Stimulated activated CD4-positive, alpha-beta T cell treated with anti-CD3 and anti-CD28 coated beads, Interleukin-4, amount 100 ng/mL, for 1 hour (primary cell): ENCODE measurements around the gene BSDC1.
"Not testable (repeated sequence)": the region's sequence is repeated elsewhere in the genome, so short reads cannot be mapped to it uniquely, and the experiment has no call there.

Experiments
- DNase-seq: peaks from one replicate; pipeline ENCODE4 v3.0.0-alpha.2; 2020

Gene BSDC1

GRCh38 chr1:32356478-32356877 is 37.8 kb downstream of the BSDC1 start:
- no peak for DNase-seq

GRCh38 chr1:32355778-32356177 is 38.5 kb downstream of the BSDC1 start:
- DNase-seq = not testable (repeated sequence)

DNA sequence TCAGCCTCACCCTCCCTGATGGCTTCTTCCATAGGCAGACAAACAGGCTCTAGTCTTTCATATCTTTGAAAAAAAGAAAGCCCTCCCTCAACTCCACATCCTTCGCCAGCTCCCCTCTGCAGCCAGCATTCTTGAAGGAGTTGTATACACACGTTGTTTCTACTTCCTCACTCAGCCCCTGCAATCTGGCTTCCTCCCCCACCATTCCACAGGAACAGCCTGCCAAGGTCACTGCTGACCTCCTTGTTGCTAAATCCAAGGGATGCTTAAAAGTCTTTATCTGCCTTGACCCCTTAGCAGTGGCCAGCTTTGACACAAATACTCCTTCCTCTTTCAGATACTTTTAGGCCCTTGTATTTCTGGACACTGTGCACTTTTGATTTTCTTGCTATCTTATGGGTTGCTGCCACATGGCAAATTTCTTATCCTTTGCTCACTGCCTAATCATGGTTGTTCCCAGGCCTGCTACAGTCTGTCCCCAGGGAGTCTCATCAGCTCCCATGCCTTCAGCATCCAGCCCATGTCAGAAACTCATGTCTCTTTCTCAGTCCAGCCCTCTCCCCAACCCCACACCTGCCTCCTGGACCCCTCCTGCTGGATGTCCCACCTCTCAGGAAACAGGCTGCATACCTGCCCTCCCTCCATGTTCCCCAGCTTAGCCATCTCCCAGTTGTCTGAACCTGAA is 40.2 kb downstream of the BSDC1 start:
- DNase-seq = no peak

- no peak for DNase-seq
Observed at GRCh38 chr1:32353431-32353830, 40.8 kb downstream of the BSDC1 start.

DNA sequence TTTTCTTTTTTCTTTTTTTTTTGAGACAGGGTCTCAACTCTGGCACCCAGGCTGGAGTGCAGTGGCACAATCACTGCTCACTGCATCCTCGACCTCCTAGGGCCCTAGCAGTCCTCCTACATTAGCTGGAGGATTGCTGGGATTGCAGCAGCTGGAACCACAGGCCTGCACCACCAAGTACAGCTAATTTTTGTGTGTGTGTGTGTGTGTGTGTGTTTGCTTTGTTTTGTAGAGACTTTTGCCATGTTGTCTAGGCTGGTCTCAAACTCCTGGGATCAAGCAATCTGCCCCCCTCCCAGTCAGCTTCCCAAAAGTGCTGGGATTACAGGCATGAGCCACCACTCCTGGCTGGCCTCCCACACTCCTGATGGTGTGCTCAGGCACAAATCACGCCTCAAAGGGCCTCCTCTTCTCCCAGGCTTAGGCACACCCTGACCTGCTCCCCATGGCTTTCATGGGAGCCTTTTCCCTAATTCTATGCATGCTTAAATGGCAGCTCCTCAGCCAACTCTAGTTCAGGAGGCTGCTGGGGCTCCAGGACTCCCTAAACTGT is 41.3 kb downstream of the BSDC1 start:
- no peak for DNase-seq

DNA sequence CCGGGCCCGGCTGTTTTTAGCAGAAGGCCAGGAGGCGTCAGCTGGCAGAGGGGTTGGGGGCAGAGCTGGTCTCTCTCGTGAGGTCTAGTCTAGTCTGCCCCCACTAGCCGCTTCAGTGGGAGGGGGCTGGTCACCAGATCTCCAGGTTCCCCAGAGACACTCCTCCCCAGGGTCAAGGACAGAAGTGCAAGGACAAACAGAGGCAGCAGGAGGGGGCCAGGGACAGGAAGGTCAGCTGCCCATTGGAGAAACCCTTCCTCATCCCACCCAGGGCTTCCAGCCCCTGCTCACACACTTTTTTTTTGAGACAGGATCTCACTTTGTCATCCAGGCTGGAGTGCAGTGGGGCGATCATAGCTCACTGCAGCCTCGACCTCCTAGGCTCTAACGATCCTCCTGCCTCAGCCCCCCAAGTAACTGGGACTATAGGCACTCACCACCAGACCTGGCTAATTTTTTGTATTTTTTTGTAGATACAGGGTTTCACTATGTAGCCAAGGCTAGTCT is 41.9 kb downstream of the BSDC1 start:
- DNase-seq = no peak

DNA sequence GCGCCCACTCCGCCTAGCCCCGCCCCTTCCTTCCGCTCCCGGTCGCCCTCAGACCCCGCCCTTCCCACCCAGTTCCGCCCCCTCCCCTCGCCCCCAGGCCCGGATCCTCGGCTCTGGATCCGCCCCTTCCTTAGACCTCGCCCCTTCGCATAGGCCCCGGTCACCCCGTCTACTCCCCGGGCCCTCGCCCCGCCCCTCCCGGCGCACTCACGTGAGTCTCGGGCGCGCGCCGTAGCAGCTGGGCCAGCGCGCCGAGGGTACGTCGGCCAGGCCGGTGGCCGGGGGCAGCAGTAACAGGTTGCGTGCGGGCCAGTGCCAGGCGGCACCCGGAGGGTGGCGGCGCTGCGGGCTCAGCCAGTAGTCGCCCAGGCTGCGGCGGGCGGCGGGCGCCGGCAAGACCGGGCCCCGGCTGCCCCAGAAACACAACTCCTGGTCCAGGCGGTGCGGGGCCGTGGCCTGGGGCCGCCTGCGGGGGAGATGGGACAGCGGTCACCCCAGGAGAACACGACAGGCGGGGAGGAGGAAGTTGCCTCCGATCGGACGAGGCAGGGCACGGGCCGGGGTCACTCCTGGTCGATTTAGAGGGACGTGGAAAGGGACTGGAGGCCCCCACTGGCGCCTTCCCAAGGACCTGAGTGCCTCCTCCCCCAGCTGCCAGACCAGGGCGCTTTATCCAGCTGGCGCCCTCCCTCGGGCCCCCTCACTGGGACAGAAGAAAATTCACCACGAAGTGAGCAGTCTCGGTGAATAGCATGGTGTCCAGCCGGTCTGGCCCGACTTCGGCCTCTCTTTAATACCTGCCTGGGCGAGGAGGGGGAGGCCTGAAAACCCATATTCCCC is 42.6 kb downstream of the BSDC1 start:
- DNase-seq = peak; percentile 91

DNA sequence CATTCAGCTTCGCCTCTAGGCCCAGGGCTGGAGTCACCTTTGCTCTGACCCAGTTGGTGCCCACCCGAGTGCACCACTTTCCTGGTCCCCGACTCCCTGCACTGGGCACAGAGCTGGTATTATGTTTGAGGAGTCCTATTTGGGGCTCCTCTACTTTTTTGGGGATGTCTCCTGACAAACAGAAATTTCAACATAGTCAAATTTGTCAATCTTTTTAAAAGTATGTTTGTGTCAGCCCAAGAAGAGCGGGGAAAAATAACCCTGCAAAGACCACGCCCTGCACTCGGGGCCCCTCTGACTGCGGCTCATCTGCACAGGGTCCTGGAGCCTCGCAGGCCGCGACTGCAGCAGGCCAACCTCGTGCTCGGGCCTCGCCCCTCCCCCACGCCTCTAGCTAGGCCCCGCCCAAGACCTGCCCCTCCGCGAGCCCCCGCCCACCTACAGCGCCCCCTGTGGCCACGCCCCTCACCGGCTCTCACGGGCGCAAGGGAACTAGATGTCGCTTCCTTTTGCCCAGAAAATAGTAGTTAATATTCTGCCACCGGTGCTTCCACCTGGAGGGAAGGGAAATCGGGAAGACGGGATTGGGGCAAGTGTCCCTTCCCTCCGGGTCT is 43.3 kb downstream of the BSDC1 start:
- peak; percentile 83 for DNase-seq

DNA sequence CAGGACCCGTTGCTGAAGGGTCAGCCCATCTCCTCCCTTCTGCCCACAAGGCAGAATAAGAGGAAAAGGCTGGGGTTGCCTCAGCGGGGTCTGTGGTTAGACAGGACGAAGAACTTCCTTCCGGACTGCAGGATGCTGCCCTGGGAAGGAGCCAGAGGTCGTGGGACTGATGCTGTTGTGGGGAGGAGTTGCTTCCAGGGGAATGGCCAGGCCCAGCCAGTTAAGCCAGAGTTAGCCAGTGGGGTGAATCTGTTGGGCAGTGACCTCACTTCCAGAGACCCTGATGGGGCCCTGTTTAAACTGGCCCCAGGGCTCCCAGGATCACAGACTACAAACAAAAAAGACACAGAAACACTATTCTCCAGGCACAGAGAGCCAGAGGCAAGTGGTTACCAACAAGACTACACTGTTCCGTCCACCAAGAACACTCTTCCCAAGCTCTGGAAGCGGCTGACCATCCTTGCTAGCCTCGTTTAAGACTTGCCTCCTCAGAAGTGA is 45.0 kb downstream of the BSDC1 start:
- DNase-seq = no peak

GRCh38 chr1:32346532-32347157 is 47.6 kb downstream of the BSDC1 start:
- no peak for DNase-seq

DNA sequence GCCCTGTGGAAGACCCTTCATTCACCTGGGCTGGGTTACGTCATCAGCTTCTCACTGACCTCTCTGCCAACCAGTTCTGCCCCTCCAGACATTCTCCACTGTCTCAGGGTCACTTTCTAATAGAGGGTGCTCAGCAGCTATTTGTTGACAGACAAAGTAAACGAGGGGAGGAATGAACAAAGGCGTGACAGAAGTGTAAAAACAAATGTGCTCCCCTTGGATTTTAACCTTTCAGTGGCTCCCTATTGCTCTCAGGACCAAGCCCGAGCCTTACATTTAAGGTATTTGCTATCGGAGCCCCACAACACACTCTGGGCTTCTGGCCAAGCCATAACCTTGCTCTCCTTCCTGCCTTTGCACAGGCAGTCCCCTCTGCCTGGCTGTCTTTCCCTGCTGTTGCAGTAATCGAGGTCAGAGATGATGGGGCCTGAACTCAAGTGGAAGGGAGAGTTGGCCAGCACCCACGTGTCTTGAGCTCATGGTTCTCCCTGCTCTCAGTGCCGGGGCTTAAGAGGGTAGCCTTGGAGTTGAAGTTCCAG is 48.9 kb downstream of the BSDC1 start:
- no peak for DNase-seq

DNA sequence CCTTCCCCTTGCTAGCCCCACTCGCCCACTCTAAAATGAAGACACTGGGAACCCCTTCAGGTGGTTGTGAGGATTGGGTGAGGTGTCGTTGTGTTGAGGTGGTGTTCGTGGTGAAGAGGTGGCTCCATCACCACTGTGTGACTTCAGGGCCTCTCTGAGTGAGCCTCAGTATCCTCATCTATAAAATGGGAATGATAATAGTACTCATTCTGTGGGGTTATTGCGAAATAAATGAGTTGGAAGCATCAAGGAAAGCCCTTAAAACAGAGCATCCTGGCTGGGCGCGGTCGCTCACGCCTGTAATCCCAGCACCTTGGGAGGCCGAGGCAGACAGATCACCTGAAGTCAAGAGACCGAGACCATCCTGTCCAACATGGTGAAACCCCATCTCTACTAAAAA is 51.5 kb downstream of the BSDC1 start:
- no peak for DNase-seq

DNA sequence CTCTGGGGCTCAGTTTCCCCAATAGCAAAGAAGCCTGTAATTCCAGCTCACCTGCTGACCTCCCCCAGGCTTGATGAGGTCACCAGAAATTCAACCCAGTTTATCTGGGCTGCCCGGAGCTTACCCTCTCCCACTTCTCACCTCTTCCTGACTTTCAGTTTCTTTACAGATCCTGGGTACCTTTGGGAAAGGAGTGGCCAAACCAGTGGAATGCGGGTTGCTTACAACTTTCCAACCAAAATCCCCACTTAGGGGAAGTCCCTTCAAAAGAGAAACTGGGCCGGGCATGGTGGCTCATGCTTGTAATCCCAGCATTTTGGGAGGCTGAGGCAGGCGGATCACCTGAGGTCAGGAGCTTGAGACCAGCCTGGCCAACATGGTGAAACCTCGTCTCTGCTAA is 52.3 kb downstream of the BSDC1 start:
- no peak for DNase-seq

DNA sequence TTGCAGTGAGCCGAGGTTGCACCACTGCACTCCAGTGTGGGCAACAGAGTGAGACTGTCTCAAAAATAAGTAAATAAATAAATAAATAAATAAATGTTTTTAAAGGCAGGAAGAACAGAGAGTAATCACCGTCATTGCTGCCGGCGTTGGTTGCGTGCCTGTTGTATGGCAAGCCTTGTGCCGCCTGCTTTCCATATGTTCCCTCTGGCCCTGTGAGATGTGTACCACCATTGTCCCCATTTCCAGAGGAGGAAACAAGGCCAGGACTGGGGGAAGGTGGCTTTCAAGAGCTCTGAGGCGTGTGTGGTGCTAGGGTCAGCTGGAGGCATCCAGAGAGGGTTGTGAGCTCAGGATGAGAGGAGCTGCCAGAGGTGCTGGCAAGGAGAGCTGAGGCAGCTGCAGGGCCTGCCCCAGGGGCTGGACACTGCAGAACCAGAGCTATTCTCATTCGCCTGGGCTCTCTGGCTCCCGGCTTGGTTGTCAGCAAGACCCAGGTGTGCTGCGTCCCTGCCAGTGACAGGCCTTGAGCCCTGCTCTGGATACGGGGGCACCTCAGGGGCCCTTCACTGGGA is 53.0 kb downstream of the BSDC1 start:
- DNase-seq = no peak

GRCh38 chr1:32339363-32339978 is 54.8 kb downstream of the BSDC1 start:
- peak; percentile 56 for DNase-seq

- DNase-seq = no peak
Observed at GRCh38 chr1:32338637-32339145, 55.5 kb downstream of the BSDC1 start.

DNA sequence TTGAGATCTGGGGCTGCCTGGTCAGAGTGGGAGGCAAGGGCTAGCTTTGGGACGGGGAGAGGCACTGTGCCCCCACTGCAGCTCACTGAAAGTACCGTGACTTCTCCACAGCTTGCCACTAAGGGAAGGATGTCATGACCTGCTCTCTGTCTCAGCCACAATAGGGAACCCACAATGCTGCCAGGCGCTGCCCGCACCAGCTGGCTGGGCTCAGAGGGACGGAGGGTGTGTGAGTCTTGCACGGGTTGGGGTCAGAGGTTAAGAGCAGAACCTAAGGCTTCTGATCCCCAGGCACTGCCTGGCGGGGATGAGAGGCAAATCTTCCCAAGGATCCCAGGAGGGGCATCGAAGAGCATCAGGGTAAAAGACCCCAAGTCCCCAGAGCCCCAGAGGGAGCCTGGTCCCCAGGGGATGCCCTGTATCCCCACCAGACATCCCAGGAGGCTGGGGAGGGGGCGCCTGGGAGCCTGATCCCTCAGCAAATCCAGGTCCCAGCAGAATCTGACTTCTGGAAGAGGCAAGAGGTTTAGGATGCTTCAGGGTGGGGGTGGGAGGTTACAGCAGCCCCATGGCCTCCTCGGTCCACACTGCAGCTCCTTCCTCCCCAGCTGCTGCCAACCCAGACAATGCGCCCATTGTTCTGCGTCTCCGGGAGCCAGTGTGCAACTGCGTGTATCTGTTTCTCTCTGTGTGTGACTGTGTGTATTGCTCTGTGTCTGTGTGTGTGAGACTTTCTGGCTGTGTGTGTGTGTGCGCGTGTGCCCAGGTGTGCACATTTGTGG is 56.2 kb downstream of the BSDC1 start:
- no peak for DNase-seq

GRCh38 chr1:32336963-32337675 is 57.1 kb downstream of the BSDC1 start:
- peak; percentile 55 for DNase-seq

- no peak for DNase-seq
Observed at GRCh38 chr1:32336591-32336932, 57.7 kb downstream of the BSDC1 start.
